Measurements from ENCODE around the gene TRABD. TPM values are rescaled to one million over a fixed set of nuclear protein-coding genes. Genes with fewer than 3 reads are reported as not detected.

The TRABD gene
- total RNA-seq, 2 experiments from 2014 or later: 112 to 138 TPM

DNA sequence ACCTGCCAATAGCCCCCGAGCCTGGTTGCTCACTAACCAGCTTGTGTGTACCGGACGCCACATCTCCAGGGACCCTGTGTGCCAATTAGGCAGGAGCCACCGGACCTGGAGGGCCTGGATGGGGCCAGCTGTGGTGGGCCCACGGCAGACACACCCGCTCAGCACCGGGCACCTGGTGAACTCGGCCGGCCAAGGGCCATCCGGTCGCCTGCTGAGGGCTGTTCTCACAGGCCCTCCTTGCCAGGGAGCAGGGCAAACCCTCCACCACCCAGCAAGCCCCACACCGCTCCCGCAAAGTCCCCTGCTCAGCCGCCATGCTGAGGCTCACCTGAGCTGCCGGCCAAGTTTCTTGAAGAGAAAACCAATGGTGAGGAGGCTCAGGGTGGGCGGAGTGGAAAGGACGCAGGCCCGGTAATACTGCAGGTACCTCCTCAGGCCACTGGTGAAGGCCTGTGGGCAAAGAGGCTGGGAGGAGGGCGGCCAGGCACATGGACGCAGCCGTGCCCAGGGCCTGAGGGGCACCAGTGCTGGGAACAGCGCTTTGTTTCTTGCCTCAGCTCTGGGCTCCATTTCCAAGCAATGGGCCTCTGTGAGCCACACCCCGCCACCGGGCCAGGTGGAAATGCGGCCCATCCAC, 42.0 kb downstream of the TRABD start:
- Mint-ChIP-seq H3K27me3 (no peaks in the 10 kb centered on the region), H3K36me3 (ENCODE audit: low read depth) (peaks cover 20% of the 10 kb centered on the region), H3K4me1 (no peaks in the 10 kb centered on the region), H3K4me3 (no peak overlapping the region), H3K27ac (no peak overlapping the region), H3K9me3 (no peaks in the 10 kb centered on the region)
- DNase-seq: no peak
- ChIA-PET POLR2A (no interaction called here), CTCF (interaction anchor here (1.1 to 1.2 kb wide), 2 partner anchors 10 to 241 kb away, joined by 3 read pairs; no protein-coding TSS in a partner anchor)

- H3K36me3 Mint-ChIP-seq (ENCODE audit: low read depth): peaks cover 21% of the 10 kb centered on the region
- no peak overlapping the region for H3K27ac Mint-ChIP-seq
- no peak for DNase-seq
- H3K4me1 Mint-ChIP-seq: no peaks in the 10 kb centered on the region
- H3K27me3 Mint-ChIP-seq: no peaks in the 10 kb centered on the region
- CTCF ChIA-PET: interaction anchor here (1.1 to 1.2 kb wide), 2 partner anchors 9 to 240 kb away, joined by 3 read pairs; no protein-coding TSS in a partner anchor
- POLR2A ChIA-PET: no interaction called here
- no peak overlapping the region for H3K4me3 Mint-ChIP-seq
- H3K9me3 Mint-ChIP-seq: no peaks in the 10 kb centered on the region
Measured at GRCh38 chr22:50228366-50228765, 42.7 kb downstream of the TRABD start.

DNA sequence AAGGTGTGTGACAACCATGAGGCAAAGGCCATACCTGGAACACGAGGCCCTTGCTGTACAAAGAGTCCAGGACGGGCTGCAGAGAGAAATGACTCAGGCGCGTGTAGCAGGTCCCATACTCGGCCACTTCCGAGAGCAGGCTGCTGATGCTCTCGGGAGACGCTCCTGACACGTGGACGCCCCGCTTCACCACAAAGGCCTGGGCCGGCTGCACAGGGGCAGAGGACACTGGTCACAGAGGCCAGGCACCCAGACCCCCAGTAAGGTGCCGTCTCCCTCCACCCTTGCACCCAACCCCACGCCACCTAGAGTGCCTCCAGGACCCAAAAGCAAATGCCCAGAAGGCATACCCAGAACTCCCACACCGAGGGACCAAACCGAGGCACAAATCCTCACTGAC, 43.7 kb downstream of the TRABD start:
- Mint-ChIP-seq H3K27me3 (no peaks in the 10 kb centered on the region), H3K27ac (no peak overlapping the region), H3K36me3 (ENCODE audit: low read depth) (peaks cover 21% of the 10 kb centered on the region), H3K4me3 (no peak overlapping the region), H3K4me1 (no peaks in the 10 kb centered on the region), H3K9me3 (no peaks in the 10 kb centered on the region)
- DNase-seq: no peak
- ChIA-PET POLR2A (no interaction called here), CTCF (no interaction called here)

DNA sequence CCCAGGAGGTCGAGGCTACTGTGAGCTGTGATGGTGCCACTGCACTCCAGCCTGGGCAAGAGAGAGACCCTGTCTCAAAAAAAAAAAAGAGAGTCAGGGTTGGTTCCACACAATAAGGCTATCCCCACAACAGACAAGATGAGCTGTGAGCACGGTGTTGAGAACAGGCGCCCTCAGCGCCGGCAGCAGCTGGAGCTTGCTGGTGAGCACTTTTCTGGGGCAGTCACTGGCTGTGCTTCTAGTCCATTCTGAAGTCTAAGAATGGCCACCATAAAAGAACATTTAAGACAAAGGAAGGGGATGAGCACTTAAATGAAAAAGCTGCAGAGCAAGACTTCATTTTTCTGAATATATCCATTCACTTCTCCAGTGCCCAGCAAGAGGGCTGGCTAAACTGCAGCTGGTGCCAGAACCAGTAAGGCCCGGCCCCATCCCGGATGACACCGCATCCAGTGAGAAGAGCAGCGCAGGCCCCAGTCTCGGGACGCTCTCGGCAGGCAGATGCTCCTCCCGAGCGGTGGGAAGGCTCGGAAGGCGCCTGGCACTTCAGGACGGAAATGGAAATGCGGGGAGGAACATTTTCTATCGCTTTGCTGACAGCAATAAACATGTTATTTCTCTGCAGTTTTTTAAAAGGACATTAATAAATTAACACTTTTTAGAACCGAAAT, 46.9 kb downstream of the TRABD start:
- no peak overlapping the region for H3K27ac Mint-ChIP-seq
- CTCF ChIA-PET: interaction anchor here (0.5 to 2.2 kb wide), 4 partner anchors 9 to 553 kb away, joined by 3 to 6 read pairs (median 4); no protein-coding TSS in a partner anchor

GRCh38 chr22:50233223-50233622, 47.5 kb downstream of the TRABD start:
- DNase-seq: no peak
- Mint-ChIP-seq H3K27ac (no peak overlapping the region), H3K4me3 (no peak overlapping the region), H3K9me3 (no peaks in the 10 kb centered on the region), H3K36me3 (ENCODE audit: low read depth) (peaks cover 36% of the 10 kb centered on the region), H3K27me3 (no peaks in the 10 kb centered on the region), H3K4me1 (peaks cover 11% of the 10 kb centered on the region)
- POLR2A ChIA-PET: no interaction called here
- CTCF ChIA-PET: no interaction called here

More for the DNA sequence above, 46.9 kb downstream of the TRABD start:
- no peaks in the 10 kb centered on the region for H3K9me3 Mint-ChIP-seq
- peaks cover 33% of the 10 kb centered on the region for H3K36me3 Mint-ChIP-seq (ENCODE audit: low read depth)
- H3K27me3 Mint-ChIP-seq: no peaks in the 10 kb centered on the region
- H3K4me3 Mint-ChIP-seq: no peak overlapping the region
- POLR2A ChIA-PET: no interaction called here
- H3K4me1 Mint-ChIP-seq: peaks cover 8% of the 10 kb centered on the region
- DNase-seq: no peak

DNA sequence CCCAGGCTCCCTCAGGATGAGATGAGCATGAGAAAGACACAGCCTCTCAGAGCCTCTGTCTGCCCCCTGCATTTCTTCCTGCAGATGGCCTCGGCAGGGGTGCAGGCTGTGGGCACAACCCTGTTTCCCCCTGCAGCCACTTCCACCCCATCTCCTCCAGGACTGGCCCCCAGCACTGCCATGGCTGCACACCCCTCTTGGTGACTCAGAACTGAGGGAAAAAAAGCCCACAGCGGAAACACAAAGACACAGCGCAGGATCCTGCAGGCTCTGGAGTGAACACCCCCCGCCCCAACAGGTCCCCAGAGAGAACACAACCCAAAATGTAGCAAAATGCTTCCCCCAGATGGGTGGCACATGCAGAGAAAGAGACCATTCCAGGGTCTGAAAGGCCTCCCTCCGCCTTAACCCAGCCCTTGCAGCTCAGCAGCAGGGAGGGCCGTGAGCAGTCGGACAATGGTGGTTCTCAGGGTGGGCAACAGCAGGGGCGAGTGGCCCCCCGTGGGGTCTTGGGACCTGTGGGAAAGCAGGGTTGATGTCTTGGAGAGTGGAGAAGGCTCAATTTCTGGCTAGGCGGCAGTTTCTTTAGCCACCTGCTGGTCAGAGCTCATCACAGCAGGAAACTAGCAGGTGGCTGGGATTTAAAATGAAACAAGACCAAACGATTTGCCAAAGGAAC, 51.2 kb downstream of the TRABD start:
- peak; percentile 27 for DNase-seq
- Mint-ChIP-seq H3K27ac (no peak overlapping the region), H3K4me3 (no peak overlapping the region), H3K27me3 (no peaks in the 10 kb centered on the region), H3K4me1 (peaks cover 22% of the 10 kb centered on the region), H3K36me3 (ENCODE audit: low read depth) (peaks cover 35% of the 10 kb centered on the region), H3K9me3 (no peaks in the 10 kb centered on the region)
- ChIA-PET CTCF (interaction anchor here (0.8 to 0.9 kb wide), 2 partner anchors 9 to 32 kb away, joined by 3 to 4 read pairs; no protein-coding TSS in a partner anchor), POLR2A (no interaction called here)

DNA sequence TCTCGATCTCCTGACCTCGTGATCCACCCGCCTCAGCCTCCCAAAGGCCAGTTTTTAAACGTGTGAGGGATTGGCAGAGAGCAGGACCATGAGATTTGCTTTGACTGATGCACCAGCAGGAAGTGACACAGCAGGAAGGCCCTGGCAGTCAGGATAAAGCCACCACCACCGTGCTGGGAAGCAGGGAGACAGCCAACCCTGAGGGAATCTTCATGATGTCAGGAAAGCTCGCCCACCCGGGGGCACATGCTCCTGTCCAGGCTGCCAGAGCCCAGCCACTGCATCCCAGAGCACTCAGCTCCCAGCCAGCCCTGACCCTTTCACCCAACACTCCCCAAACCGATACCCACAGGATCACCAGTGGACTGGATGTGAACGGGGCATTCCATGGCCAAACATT, 53.0 kb downstream of the TRABD start:
- H3K36me3 Mint-ChIP-seq (ENCODE audit: low read depth): peaks cover 32% of the 10 kb centered on the region
- H3K27me3 Mint-ChIP-seq: no peaks in the 10 kb centered on the region
- ChIA-PET CTCF (interaction anchor here (0.8 to 0.9 kb wide), 2 partner anchors 14 to 33 kb away, joined by 3 read pairs; no protein-coding TSS in a partner anchor), POLR2A (no interaction called here)
- no peaks in the 10 kb centered on the region for H3K9me3 Mint-ChIP-seq
- no peak for DNase-seq
- H3K27ac Mint-ChIP-seq: no peak overlapping the region
- H3K4me3 Mint-ChIP-seq: no peak overlapping the region
- peaks cover 30% of the 10 kb centered on the region for H3K4me1 Mint-ChIP-seq

DNA sequence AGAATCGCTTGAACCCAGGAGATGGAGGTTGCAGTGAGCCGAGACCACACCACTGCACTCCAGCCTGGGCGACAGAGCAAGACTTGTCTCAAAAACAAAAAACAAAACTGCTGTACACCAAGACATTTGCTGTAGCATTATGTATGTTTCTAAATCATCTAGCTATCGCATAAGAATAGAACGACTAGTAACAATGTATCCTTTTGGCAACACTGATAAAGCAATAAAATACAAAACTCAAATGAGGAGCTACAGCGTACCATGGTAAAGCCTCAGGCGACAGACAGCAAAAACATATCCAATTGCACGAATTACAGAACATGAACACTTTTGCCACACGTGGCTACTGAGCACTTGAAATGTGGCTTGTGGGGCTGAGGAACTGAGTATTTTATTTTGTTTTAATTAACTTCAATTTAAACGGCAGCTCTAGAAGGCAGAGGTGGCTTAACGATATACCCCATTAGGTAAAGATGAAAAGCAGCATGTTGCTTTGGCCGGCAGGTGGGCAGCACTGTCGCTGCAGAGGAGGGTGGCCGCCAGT, 56.8 kb downstream of the TRABD start:
- H3K4me3 Mint-ChIP-seq: peak overlapping the region; percentile 100
- no peaks in the 10 kb centered on the region for H3K27me3 Mint-ChIP-seq
- peaks cover 32% of the 10 kb centered on the region for H3K4me1 Mint-ChIP-seq
- no peak for DNase-seq
- peaks cover 16% of the 10 kb centered on the region for H3K36me3 Mint-ChIP-seq (ENCODE audit: low read depth)
- CTCF ChIA-PET: interaction anchor here (0.7 to 2.0 kb wide), 7 partner anchors 9 to 254 kb away, joined by 4 to 7 read pairs (median 5); partner anchors contain the start of gene HDAC10
- no peaks in the 10 kb centered on the region for H3K9me3 Mint-ChIP-seq
- peak overlapping the region; percentile 100 for H3K27ac Mint-ChIP-seq
- POLR2A ChIA-PET: no interaction called here

DNA sequence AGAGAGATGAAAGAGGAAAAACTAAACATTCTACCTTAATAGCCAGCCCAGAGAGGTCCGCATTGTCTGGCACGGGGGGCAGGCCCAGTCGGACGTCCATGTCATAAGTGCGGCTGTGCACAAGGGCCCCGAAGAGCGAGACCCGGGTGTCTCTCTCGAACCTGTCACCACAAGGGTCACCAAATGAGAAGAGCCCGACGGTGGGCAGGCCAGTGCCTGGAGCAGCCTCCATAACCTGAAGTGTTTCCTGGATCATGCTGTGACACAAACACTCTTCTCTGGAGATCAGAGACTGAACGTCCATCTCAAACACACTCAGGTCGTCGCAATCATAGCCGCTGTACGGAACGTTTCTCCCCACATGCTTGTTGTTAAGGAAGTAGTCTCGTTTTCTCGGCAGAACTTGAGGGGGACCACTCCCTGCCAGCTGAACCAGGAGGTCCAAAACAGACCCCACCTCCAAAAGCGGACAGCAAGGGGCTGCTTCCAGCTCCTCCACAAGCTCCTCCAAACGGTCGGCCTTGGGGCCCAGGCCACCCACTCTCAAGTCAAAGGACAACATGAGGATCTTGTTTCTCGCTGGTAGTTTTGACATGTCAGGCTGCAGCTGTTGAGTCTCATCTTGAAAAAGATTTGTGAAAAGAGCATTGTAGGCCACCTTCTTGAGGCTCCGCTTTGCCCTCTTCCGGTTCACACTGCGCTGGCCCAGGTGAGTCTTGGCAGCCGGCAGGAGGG, 58.1 kb downstream of the TRABD start:
- ChIA-PET POLR2A (interaction anchor here (0.6 kb wide), 1 partner anchor 376 kb away, joined by 5 read pairs; no protein-coding TSS in a partner anchor), CTCF (interaction anchor here (0.6 to 2.0 kb wide), 7 partner anchors 33 to 319 kb away, joined by 3 to 6 read pairs (median 3); partner anchors contain the start of gene SYCE3)
- H3K36me3 Mint-ChIP-seq (ENCODE audit: low read depth): peaks cover 13% of the 10 kb centered on the region
- peak overlapping the region; percentile 100 for H3K27ac Mint-ChIP-seq
- H3K4me3 Mint-ChIP-seq: peak overlapping the region; percentile 100
- H3K4me1 Mint-ChIP-seq: peaks cover 35% of the 10 kb centered on the region
- H3K9me3 Mint-ChIP-seq: no peaks in the 10 kb centered on the region
- DNase-seq: peak; percentile 29
- H3K27me3 Mint-ChIP-seq: no peaks in the 10 kb centered on the region

- DNase-seq: peak; percentile 93
- CTCF ChIA-PET: interaction anchor here (0.6 to 2.0 kb wide), 7 partner anchors 32 to 318 kb away, joined by 3 to 6 read pairs (median 3); partner anchors contain the start of gene SYCE3
- Mint-ChIP-seq H3K27ac (peak within 1 kb of the TSS; percentile 100), H3K36me3 (ENCODE audit: low read depth) (peaks cover 13% of the 10 kb centered on the region), H3K27me3 (no peaks in the 10 kb centered on the region), H3K4me1 (peaks cover 33% of the 10 kb centered on the region), H3K9me3 (no peaks in the 10 kb centered on the region), H3K4me3 (peak within 1 kb of the TSS; percentile 100)
- POLR2A ChIA-PET: interaction anchor here (0.6 kb wide), 1 partner anchor 375 kb away, joined by 5 read pairs; no protein-coding TSS in a partner anchor
Measured at GRCh38 chr22:50244420-50245213, 58.9 kb downstream of the TRABD start, which contains the start of gene TUBGCP6. TUBGCP6 (minus strand) TSS chr22:50245023; CDS start chr22:50244459, 564 bp downstream.

GRCh38 chr22:50245214-50246072, 59.7 kb downstream of the TRABD start:
- ChIA-PET CTCF (interaction anchor here (2.0 kb wide), 1 partner anchor 31 kb away, joined by 6 read pairs; no protein-coding TSS in a partner anchor), POLR2A (interaction anchor here (0.5 kb wide), 1 partner anchor 393 kb away, joined by 3 read pairs; no protein-coding TSS in a partner anchor)
- Mint-ChIP-seq H3K27ac (peak overlapping the region; percentile 100), H3K4me1 (peaks cover 40% of the 10 kb centered on the region), H3K4me3 (peak overlapping the region; percentile 100), H3K9me3 (no peaks in the 10 kb centered on the region), H3K36me3 (ENCODE audit: low read depth) (peaks cover 13% of the 10 kb centered on the region), H3K27me3 (no peaks in the 10 kb centered on the region)
- no peak for DNase-seq

Data from activated CD4-positive, alpha-beta T cell treated with anti-CD3 and anti-CD28 coated beads, Interleukin-2, amount 10 ng/mL, durations not matched to agents 7 days and 5 days (primary cell).